Type B pancreatic cell (in vitro differentiated cells): ENCODE measurements around the gene COL4A1. TPM values are rescaled to one million over a fixed set of nuclear protein-coding genes. Genes with fewer than 3 reads are reported as not detected.

ENCODE experiments used
- DNase-seq: peaks from one replicate; pipeline ENCODE4 v3.0.0; 2021; ENCODE audit warnings: mixed read lengths; ENCODE audit not compliant: unreplicated experiment; ENCODE audit errors: extremely low spot score
- H3K27ac Mint-ChIP-seq: 2 replicates; pipeline ENCODE4 v1.8.0; 2021; ENCODE audit warnings: mild to moderate bottlenecking, mixed read lengths
- H3K27me3 Mint-ChIP-seq: 2 replicates; pipeline ENCODE4 v1.8.0; 2021; ENCODE audit warnings: mixed read lengths
- H3K36me3 Mint-ChIP-seq: 2 replicates; pipeline ENCODE4 v1.8.0; 2021; ENCODE audit warnings: mixed read lengths
- H3K4me1 Mint-ChIP-seq: one replicate; pipeline ENCODE4 v1.8.0; 2021; ENCODE audit warnings: mixed read lengths; ENCODE audit not compliant: unreplicated experiment
- H3K4me3 Mint-ChIP-seq: 2 replicates; pipeline ENCODE4 v1.8.0; 2021; ENCODE audit warnings: mild to moderate bottlenecking, mixed read lengths
- H3K9me3 Mint-ChIP-seq: 2 replicates; pipeline ENCODE4 v1.8.0; 2021; ENCODE audit warnings: mixed read lengths
- total RNA-seq: library from RNA; stranded (reverse); gene quantifications from 2 replicates; pipeline ENCODE4 v1.2.1, GENCODE V29; 2021; ENCODE audit warnings: low replicate concordance
- TF ChIP-seq, protein P1 (sequence below): fragments of 200-600 bp; sonication (generic); conservative IDR thresholded peaks from 2 replicates; pipeline ENCODE4 v1.5.0; 2021; ENCODE audit warnings: antibody characterized with exemption, mild to moderate bottlenecking

The COL4A1 gene
- total RNA-seq, 1 donor from 2014 or later: 83.6 TPM

DNA sequence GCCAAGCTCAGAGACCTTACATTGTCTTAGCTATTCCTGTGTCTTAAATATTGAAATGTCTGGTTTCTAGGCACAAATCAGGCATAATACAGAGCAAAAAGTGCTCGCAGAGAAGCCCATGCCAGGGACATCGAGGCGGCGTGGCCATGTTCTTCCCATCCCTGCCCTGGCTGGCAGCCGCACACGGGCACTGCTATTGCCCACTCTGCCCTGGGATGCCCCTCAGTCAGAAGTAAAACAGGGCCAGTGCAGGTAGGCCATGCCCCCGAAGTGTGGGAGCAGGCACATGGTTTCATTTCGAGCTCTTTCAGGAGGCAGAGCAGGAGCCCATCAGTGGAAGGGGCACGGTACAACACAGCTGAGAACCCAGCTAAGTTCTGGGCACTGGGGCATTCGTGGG is 113.5 kb downstream of the COL4A1 start:
- Mint-ChIP-seq H3K4me1 (no peaks in the 10 kb centered on the region), H3K27ac (no peak overlapping the region), H3K36me3 (peaks cover 8% of the 10 kb centered on the region), H3K27me3 (no peaks in the 10 kb centered on the region), H3K4me3 (no peak overlapping the region), H3K9me3 (no peaks in the 10 kb centered on the region)
- DNase-seq: no peak
- TF ChIP-seq, protein P1, sequence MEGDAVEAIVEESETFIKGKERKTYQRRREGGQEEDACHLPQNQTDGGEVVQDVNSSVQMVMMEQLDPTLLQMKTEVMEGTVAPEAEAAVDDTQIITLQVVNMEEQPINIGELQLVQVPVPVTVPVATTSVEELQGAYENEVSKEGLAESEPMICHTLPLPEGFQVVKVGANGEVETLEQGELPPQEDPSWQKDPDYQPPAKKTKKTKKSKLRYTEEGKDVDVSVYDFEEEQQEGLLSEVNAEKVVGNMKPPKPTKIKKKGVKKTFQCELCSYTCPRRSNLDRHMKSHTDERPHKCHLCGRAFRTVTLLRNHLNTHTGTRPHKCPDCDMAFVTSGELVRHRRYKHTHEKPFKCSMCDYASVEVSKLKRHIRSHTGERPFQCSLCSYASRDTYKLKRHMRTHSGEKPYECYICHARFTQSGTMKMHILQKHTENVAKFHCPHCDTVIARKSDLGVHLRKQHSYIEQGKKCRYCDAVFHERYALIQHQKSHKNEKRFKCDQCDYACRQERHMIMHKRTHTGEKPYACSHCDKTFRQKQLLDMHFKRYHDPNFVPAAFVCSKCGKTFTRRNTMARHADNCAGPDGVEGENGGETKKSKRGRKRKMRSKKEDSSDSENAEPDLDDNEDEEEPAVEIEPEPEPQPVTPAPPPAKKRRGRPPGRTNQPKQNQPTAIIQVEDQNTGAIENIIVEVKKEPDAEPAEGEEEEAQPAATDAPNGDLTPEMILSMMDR: no peak

DNA sequence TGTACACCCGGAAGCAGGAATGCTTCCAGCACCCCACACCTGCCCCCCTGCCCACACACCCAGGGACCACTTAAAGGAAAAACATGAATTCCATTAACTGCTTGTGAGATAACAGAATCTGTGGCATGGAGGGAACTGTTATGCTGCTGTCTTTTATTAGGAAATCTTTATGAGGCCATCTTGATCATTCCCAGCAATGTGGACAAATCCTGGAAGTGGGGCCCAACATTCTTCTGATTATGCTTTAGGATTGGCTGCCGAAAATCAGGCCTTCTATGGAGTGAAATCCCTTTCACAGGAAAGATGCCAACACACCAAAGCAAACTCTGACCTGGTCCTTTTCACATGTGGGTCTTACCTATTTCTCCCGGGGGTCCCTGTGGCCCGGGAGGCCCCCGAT is 114.5 kb downstream of the COL4A1 start:
- TF ChIP-seq, protein P1: no peak
- no peaks in the 10 kb centered on the region for H3K9me3 Mint-ChIP-seq
- H3K4me3 Mint-ChIP-seq: no peak overlapping the region
- peaks cover 11% of the 10 kb centered on the region for H3K36me3 Mint-ChIP-seq
- no peak overlapping the region for H3K27ac Mint-ChIP-seq
- peaks cover 6% of the 10 kb centered on the region for H3K4me1 Mint-ChIP-seq
- H3K27me3 Mint-ChIP-seq: no peaks in the 10 kb centered on the region
- no peak for DNase-seq

DNA sequence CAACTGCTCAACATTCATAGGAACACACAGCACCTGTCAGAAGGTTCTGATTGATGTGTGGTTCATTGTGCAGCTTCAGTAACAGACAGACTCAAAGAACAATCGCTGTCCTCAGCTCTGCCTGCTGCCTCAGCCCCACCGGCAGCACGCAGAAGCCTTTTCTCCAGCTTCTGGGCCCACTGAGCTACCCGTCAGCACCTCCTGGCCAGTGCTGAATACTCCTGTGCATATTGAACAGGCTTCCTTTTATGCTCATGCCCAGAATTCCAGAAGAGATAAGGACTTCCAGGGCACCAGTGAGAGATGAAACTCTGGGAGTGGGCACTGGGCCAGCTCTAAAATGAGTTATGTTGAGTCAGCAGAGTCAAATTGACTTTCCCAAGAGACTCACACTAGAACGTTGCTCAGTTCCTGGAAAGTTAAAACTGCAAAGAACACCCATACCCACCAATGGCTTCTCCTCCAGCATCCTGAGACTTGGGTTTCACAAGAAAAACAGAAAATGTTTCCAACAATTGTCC is 119.3 kb downstream of the COL4A1 start:
- no peak for DNase-seq
- peaks cover 22% of the 10 kb centered on the region for H3K36me3 Mint-ChIP-seq
- H3K4me1 Mint-ChIP-seq: peaks cover 15% of the 10 kb centered on the region
- TF ChIP-seq, protein P1: no peak
- no peaks in the 10 kb centered on the region for H3K27me3 Mint-ChIP-seq
- H3K9me3 Mint-ChIP-seq: no peaks in the 10 kb centered on the region
- no peak overlapping the region for H3K4me3 Mint-ChIP-seq
- H3K27ac Mint-ChIP-seq: no peak overlapping the region

DNA sequence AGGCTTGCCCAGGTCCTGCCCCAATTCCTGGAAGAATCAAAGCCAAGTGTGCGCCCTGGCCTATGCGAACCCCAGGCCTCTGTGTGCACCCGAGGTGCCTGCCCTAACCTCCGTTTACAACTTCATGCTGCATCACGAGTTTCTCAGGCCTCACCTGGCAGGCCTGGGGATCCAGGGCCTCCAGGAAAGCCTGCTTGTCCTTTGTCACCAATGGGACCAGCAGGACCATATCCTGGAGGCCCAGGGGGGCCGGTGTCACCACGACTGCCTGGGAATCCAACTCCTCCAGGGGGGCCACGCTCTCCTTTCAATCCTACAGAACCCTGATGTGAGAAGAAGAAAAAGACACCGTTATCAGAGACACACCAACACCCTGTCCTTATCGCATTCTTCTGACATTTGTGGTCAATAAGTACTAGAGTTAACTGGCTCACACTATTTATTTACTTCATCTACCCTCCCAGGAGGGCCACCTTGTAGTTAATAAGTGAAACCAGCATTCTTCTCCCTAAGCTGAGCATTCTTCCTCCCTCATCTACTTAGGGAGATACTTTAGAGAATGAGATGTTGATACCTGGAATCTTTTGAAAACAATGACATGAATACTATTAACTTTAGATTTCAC is 120.6 kb downstream of the COL4A1 start:
- Mint-ChIP-seq H3K4me1 (peaks cover 15% of the 10 kb centered on the region), H3K27ac (peak overlapping the region; percentile 20), H3K36me3 (peaks cover 22% of the 10 kb centered on the region)

DNA sequence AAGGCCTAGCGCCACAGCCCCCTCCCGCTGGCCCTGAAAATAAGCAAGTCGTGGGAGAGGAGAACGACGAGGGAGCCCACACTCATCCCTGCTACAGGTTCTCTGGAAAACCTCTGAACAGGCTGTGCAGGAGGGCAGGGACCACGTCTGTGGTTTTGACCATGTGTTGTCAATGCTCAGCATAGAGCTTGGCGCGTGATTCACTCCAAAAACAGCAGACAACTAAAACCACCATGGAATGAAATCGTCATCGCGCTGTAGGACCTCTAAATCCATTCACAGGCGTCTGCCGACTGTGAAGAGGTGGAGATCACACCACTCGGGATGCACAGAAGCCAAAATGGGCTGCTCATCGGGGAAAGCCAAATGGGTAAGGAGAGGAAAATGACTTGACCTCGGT is 121.3 kb downstream of the COL4A1 start:
- Mint-ChIP-seq H3K9me3 (no peaks in the 10 kb centered on the region), H3K4me3 (no peak overlapping the region), H3K36me3 (peaks cover 26% of the 10 kb centered on the region), H3K27ac (no peak overlapping the region), H3K4me1 (peaks cover 15% of the 10 kb centered on the region), H3K27me3 (no peaks in the 10 kb centered on the region)
- no peak for DNase-seq
- TF ChIP-seq, protein P1: no peak

More for the DNA sequence above, 120.6 kb downstream of the COL4A1 start:
- Mint-ChIP-seq H3K27me3 (no peaks in the 10 kb centered on the region), H3K4me3 (no peak overlapping the region), H3K9me3 (no peaks in the 10 kb centered on the region)
- DNase-seq: no peak
- TF ChIP-seq, protein P1: no peak
